Measurements from ENCODE around the gene HTR1B. TPM values are rescaled to one million over a fixed set of nuclear protein-coding genes. Genes with fewer than 3 reads are reported as not detected.

HTR1B gene
- total RNA-seq, 2 donors from 2014 or later, result 0.19 to 0.32 TPM

DNA sequence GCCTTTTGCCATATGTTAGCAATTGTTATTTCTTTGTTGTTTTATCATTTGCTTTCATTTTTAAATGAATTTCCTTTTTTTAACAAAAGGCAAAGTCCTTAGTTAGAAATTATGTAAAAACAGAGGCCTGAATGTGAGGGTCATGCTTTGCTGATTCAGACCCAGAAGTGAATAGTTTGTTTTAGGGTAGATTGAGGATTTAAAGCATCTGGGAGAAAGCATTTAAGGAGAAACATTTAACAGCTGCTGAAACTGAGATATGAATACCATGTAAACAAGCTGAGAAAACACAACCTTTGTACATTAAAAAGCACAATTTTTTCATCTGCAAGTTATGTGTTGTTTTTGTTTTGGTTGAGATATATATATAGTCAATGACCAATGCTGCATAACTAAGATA lies 8.0 kb downstream of the HTR1B start:
- Histone ChIP-seq H3K4me3 (no peak overlapping the region), H3K36me3 (no peaks in the 10 kb centered on the region), H3K9ac (ENCODE audit: low read depth in 2 of 2, low read length in 2 of 2) (no peak overlapping the region), H3K4me1 (no peaks in the 10 kb centered on the region), H3K27me3 (no peaks in the 10 kb centered on the region), H3K27ac (no peak overlapping the region), H3K9me3 (no peaks in the 10 kb centered on the region)
- TF ChIP-seq, protein P1, sequence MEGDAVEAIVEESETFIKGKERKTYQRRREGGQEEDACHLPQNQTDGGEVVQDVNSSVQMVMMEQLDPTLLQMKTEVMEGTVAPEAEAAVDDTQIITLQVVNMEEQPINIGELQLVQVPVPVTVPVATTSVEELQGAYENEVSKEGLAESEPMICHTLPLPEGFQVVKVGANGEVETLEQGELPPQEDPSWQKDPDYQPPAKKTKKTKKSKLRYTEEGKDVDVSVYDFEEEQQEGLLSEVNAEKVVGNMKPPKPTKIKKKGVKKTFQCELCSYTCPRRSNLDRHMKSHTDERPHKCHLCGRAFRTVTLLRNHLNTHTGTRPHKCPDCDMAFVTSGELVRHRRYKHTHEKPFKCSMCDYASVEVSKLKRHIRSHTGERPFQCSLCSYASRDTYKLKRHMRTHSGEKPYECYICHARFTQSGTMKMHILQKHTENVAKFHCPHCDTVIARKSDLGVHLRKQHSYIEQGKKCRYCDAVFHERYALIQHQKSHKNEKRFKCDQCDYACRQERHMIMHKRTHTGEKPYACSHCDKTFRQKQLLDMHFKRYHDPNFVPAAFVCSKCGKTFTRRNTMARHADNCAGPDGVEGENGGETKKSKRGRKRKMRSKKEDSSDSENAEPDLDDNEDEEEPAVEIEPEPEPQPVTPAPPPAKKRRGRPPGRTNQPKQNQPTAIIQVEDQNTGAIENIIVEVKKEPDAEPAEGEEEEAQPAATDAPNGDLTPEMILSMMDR (IDR thresholded peaks at IDR 0.05), result no peak
- no peak for DNase-seq
- intact Hi-C loops (cut with DNase I), result loop anchor here (5.0 kb wide), 1 partner anchor 1523 kb away; no protein-coding TSS in a partner anchor

DNA sequence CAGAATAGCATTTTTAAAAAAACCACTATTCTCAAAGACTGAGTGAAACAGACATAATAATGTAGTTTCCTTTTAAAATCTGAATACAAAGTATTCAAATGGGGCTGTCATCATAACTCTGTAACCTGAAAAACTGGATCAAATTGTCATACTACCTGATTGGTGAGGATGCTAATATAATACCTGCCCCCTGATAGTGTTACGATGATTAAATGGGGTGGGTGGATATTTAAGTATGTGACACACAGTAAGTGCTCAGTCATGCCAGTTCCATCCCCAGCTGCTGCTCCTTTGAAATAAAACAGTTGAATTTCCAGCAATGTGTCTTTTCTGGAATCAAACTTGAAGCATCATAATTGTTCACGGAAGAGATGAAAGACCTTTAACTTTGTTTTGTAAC lies 8.9 kb downstream of the HTR1B start:
- Histone ChIP-seq H3K9ac (ENCODE audit: low read depth in 2 of 2, low read length in 2 of 2) (no peak overlapping the region), H3K4me3 (no peak overlapping the region), H3K4me1 (no peaks in the 10 kb centered on the region), H3K9me3 (no peaks in the 10 kb centered on the region), H3K36me3 (no peaks in the 10 kb centered on the region), H3K27ac (no peak overlapping the region), H3K27me3 (no peaks in the 10 kb centered on the region)
- TF ChIP-seq, protein P1 (IDR thresholded peaks at IDR 0.05), result no peak
- intact Hi-C loops (cut with DNase I), result no loop called here
- DNase-seq, result no peak

DNA sequence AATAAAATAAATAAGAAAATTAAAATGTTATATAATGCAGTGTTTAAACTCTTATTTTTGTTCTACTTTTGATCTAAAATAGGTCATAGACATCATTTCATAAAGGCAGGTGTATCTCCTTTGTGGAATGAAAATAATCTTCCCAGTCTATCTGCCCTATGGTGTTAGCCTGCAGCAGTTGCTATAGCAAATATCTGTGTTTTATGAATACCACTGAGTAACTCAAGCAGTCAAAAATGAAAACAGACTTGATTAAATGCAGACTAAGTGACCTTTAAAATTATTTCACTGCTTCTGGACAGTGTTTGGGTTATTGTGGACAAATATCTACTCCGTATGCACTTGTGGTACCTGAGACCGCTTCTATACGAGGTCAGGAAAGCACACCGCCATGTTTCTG lies 11.8 kb downstream of the HTR1B start:
- H3K4me1 ChIP-seq, result no peaks in the 10 kb centered on the region
- no peak overlapping the region for H3K9ac ChIP-seq (ENCODE audit: low read depth in 2 of 2, low read length in 2 of 2)
- TF ChIP-seq, protein P1 (IDR thresholded peaks at IDR 0.05), result no peak
- no peak overlapping the region for H3K27ac ChIP-seq
- no peaks in the 10 kb centered on the region for H3K36me3 ChIP-seq
- no peak overlapping the region for H3K4me3 ChIP-seq
- H3K9me3 ChIP-seq, result no peaks in the 10 kb centered on the region
- intact Hi-C loops (cut with DNase I), result no loop called here
- no peak for DNase-seq
- H3K27me3 ChIP-seq, result no peaks in the 10 kb centered on the region

- H3K9ac ChIP-seq (ENCODE audit: low read depth in 2 of 2, low read length in 2 of 2), result no peak overlapping the region
- no peaks in the 10 kb centered on the region for H3K9me3 ChIP-seq
- H3K27me3 ChIP-seq, result no peaks in the 10 kb centered on the region
- TF ChIP-seq, protein P1 (IDR thresholded peaks at IDR 0.05), result no peak
- no peaks in the 10 kb centered on the region for H3K4me1 ChIP-seq
- intact Hi-C loops (cut with DNase I), result no loop called here
- no peaks in the 10 kb centered on the region for H3K36me3 ChIP-seq
- H3K27ac ChIP-seq, result no peak overlapping the region
- no peak for DNase-seq
- H3K4me3 ChIP-seq, result no peak overlapping the region
These were observed 12.4 kb downstream of the HTR1B start for GRCh38 chr6:77450924-77451323.

GRCh38 chr6:77448546-77448945 lies 14.7 kb downstream of the HTR1B start:
- DNase-seq, result no peak
- Histone ChIP-seq H3K4me3 (no peak overlapping the region), H3K36me3 (no peaks in the 10 kb centered on the region), H3K27me3 (no peaks in the 10 kb centered on the region), H3K4me1 (no peaks in the 10 kb centered on the region), H3K27ac (no peak overlapping the region), H3K9me3 (no peaks in the 10 kb centered on the region), H3K9ac (ENCODE audit: low read depth in 2 of 2, low read length in 2 of 2) (no peak overlapping the region)
- TF ChIP-seq, protein P1 (IDR thresholded peaks at IDR 0.05), result no peak
- intact Hi-C loops (cut with DNase I), result no loop called here

DNA sequence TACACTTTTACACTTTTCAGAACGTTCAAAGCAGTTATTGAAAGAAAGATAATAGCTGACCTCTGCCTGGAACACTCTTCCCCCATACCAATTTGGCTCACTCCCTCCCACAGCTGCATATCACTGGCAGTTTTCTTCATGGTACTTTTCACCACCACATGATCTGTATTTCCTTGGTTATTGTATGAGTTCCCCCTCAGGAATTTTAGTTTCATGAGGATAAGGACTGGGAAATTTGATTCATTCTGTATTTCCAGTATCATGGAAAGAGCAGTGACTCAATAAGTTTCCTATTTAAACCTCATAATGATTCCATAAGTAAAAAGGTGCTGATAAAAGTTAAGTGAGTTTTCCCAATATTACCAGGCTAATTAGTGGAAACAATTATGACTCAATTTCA lies 16.0 kb downstream of the HTR1B start:
- TF ChIP-seq, protein P1 (IDR thresholded peaks at IDR 0.05), result no peak
- Histone ChIP-seq H3K4me3 (no peak overlapping the region), H3K27me3 (no peaks in the 10 kb centered on the region), H3K36me3 (no peaks in the 10 kb centered on the region), H3K9me3 (no peaks in the 10 kb centered on the region), H3K9ac (ENCODE audit: low read depth in 2 of 2, low read length in 2 of 2) (no peak overlapping the region), H3K4me1 (no peaks in the 10 kb centered on the region), H3K27ac (no peak overlapping the region)
- DNase-seq, result no peak
- intact Hi-C loops (cut with DNase I), result no loop called here
